GM19463 (cell line): ENCODE data around the gene INTS14.
"Not testable (repeated sequence)": the region's sequence is repeated elsewhere in the genome, so short reads cannot be mapped to it uniquely, and the experiment has no call there.

Experiments
- ATAC-seq: cut with Tn5 transposase; IDR thresholded peaks from one replicate; pipeline ENCODE4 v1.9.1; 2021; ENCODE audit warnings: mild to moderate bottlenecking, moderate library complexity; ENCODE audit not compliant: unreplicated experiment

The INTS14 gene

DNA sequence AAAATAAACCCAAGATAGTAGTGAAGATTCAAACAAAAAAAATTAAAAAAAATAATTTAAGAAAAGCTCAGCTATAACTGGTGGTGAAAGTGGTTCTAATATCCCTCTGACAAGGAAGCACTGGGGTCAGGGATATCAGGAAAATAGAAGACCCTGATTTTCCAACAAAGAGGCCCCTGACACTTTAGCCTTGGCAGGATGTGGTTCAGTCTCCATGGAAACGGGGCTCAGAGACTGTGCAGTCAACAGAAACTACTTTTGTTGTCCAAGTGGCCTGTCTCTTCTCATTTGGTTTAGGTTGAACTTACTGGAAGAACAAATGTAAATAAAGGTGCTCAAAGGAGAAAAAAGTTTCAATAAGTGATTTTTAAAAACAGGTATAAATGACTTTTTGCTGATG lies 27.2 kb downstream of the INTS14 start:
- ATAC-seq, result no peak

DNA sequence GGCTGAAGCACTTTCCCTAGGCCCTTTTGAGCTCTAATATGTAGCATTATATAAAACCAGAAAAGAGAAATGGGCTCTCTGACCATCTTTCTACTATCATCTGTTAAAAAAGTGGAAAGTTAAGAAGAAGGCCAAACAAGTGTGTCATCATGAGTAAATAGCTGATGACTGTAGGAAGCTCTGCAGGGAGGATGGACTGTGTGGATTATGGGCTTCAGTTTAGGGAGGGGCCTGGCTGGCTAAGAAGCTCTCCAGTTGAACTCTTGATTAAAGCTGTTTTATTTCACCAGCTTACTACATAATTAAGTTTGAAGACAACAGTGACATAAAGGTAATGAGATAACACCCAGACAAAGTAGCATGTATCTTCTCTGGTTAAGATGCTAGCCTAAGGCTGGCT lies 30.6 kb downstream of the INTS14 start:
- ATAC-seq, result no peak

DNA sequence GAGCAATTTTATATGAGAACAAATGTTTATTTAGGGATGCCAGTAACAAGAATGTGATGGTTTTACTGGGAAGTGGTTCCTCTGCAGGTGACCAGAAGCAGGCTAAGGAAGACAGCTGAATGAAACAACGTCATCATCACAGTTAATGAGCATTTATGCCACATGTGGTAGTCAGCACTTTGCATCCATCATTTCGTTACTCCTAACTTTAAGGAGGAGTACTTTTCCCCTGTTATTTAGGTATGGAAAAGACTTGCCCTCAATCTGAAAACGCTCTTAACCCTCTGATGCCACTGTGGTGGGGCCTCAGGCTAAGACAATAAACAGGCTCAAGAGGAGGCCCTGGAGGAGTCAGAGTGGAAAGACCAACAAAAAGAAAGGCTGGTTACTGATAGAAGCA lies 31.2 kb downstream of the INTS14 start:
- no peak for ATAC-seq

DNA sequence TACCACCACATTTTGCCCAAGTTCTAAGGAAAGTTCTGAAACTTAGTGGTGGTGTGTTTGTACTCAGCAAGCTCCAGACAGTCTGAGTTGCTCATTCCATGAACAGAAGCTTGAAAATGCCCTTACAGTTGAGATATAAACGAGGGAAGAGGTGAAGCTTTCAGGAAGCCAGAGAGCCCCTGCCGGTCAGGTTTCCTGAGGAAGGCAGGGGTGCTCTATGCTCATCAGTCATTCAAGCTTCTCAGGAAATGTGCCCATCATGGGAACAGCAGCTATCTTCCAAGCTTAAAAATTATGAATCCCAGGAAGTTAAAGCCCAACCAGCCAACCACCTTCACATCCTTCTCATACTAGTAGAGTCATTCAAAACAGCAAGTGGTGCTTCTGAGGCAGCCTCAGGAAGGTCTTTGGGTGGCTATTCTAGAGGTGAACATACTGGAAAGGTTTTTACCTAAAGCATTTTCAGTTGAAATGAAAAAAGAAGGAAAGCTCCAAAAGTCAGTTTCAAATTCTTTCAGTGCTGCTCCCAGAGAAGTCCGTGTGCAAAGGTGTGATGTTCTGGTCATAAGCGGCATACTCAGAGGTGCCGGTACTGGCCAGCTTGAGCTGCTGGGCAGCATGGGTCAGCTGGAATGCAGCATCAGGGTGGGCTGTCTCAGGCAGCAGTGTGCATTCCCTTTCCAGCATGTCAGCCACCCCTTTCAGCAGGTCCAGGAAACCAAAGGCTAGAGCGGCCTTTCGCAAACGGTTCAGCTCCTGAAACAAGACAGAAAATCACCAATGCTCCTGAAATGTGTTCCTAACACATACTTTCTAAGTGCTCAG lies 31.8 kb downstream of the INTS14 start:
- no peak for ATAC-seq

DNA sequence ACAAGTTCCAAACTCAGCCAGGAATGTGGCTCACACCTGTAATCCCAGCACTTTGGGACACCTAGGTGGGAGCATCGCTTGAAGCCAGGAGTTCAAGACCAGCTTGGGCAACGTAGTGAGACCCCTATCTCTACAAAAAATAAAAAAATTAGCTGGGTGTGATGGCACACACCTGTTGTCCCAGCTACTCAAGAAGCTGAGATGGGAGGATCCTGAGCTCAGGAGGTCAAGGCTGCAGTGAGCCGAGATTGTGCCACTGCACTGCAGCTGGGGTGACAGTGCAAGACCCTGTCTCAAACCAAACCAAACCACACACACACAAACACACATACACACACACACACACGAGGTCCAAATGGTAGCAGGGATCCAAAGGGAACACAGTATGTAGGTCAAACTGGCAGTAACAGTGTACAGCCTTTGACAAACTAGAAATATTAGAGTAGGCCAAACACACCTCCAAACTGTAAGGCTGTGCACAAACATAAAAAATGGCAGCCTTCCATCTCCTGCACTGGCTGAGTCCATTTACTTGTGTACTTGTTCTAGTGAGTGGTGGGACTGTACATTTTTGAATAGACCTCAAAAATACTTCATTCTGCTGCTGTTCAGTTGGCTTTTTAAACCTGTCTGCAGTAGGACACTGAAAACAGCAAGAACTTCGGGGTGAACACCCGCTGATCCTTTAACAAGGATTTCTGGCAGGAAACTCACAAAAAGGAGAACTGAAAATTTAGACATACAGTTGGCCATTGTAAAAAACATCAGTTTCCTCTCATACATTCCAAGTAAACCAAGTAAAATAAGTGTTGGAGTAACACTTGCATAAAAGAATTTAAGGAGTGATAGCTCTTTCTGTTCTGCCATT lies 33.6 kb downstream of the INTS14 start:
- no peak for ATAC-seq

DNA sequence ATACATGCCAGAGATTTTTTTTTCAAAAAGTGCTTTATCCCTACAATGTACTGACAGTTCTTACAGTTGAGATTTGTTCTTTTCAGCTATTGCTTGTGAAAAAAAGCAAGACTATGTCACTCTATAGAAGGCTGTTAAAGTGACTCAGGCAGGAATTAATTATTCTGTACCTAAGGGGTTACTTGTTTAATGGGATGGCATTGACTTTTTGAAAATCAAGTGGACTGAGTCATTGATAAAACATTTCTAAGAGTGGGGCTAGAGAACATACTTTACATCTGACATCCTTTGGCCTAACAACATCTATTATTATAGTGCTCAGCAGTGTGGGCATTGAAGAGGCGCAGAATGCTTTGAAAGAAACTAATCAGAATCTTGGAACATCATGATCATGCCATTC lies 34.3 kb downstream of the INTS14 start:
- ATAC-seq, result no peak

- ATAC-seq, result no peak
Measured at GRCh38 chr15:65571971-65572370, 39.0 kb downstream of the INTS14 start.

GRCh38 chr15:65569728-65570127 lies 41.2 kb downstream of the INTS14 start:
- ATAC-seq, result no peak

GRCh38 chr15:65561934-65562333 lies 49.0 kb downstream of the INTS14 start:
- no peak for ATAC-seq

DNA sequence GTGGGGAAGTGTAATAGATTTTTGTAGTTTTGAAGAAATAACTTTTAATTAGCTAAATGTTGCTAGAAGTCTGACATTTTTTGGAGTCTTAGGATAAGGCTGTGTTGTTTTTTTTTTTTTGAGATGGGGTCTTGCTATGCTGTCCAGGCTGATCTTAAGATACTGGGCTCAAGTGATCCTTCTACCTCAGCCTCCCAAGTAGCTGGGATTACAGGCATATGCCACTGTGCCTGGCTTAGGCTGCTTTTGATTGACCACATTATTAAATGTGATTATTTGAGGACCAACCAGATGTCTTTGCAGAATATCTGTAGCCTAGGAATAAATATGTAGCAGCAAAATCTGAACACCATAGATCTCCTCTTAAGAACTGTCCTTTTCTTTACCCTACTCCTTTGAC lies 51.0 kb downstream of the INTS14 start:
- ATAC-seq, result no peak

GRCh38 chr15:65558997-65559760 lies 51.8 kb downstream of the INTS14 start:
- no peak for ATAC-seq

- ATAC-seq, result no peak
Measured at GRCh38 chr15:65558336-65558735, 52.6 kb downstream of the INTS14 start.

GRCh38 chr15:65556622-65557021 lies 54.3 kb downstream of the INTS14 start:
- ATAC-seq, result no peak

DNA sequence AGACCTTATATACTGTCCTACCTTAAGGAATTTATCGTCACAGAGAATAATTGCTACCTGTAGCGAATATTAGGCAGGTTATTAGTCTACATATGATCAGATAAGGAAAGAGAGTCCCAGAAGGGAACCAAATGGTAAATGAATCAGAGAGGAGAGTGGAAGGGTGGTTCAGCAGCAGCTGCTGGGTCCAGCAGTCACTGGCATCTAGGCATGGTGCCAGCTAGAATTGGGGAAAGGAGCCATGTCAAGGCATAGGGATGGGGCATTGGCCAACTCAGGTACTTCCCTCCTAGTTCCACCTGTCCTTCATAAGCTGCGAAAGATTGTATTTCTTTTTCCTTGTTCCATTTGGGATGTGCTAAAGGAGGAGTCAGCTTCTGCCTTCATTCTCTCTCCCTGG lies 57.2 kb downstream of the INTS14 start:
- ATAC-seq, result no peak

DNA sequence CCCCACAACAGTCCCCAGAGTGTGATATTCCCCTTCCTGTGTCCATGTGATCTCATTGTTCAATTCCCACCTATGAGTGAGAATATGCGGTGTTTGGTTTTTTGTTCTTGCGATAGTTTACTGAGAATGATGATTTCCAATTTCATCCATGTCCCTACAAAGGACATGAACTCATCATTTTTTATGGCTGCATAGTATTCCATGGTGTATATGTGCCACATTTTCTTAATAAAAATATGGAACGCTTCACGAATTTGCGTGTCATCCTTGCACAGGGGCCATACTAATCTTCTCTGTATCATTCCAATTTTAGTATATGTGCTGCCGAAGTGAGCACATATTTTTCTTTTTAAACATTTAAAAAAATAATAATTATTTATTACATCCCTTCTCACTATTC lies 58.1 kb downstream of the INTS14 start:
- not testable (repeated sequence) for ATAC-seq

GRCh38 chr15:65551183-65551582 lies 59.7 kb downstream of the INTS14 start:
- ATAC-seq, result no peak

GRCh38 chr15:65550681-65551098 lies 60.2 kb downstream of the INTS14 start:
- ATAC-seq, result no peak

DNA sequence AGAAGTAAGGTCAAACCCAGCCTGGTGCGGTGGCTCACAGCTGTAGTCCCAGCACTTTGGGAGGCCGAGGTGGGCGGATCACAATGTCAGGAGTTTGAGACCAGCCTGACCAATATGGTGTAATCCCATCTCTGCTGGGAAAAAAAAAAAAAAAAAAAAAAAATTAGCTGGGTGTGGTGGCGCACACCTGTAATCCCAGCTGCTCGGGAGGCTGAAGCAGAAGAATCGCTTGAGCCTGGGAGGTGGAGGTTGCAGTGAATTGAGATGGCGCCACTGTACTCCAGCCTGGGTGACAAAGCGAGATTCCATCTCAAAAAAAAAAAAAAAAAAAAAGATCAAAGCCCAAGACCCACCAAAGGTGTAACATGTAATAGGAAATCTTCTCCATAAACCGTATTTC lies 61.6 kb downstream of the INTS14 start:
- ATAC-seq, result not testable (repeated sequence)

DNA sequence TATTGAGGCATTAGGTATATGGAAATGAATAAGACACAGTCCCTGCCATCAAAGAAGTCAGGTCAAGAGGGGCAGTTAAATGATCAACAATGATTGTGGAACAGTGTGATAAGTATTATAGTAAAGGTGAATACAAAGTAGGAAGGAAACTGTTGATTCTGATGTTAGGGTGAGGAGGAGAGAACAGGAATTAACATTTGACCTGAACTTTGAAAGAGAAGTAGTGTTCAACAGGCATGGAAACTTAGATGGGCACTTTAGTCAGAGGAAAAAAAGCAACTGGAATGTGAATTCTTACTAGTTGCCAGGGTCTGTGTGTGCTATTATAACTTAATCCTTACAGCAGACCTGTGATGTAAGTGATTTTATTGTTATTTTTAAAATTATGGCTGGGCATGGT lies 63.1 kb downstream of the INTS14 start:
- no peak for ATAC-seq

- no peak for ATAC-seq
Measured at GRCh38 chr15:65541231-65541820, 69.6 kb downstream of the INTS14 start.

- ATAC-seq, result no peak
Measured at GRCh38 chr15:65540314-65540713, 70.6 kb downstream of the INTS14 start.
